B cell (primary cell): Measurements from ENCODE around the gene C1orf198. TPM values are rescaled to one million over a fixed set of nuclear protein-coding genes. Genes with fewer than 3 reads are reported as not detected.

Experiments used
- ATAC-seq: fragments of 200-7000 bp; cut with Tn5 transposase; one replicate; pipeline ENCODE4 v1.10.0; 2021; ENCODE audit warnings: low read depth, mild to moderate bottlenecking, moderate number of reproducible peaks, moderate library complexity
- CTCF ChIA-PET: fragments of 350-600 bp; sonication (Branson Sonifier 250); formaldehyde crosslinking; loops from one replicate; lab custom pipeline; 2021; ENCODE audit warnings: antibody characterized with exemption, inconsistent platforms; lab: Charles Lee
- POLR2A ChIA-PET: fragments of 350-600 bp; sonication (Branson Sonifier 250); formaldehyde crosslinking; loops from one replicate; lab custom pipeline; 2021; ENCODE audit warnings: antibody characterized with exemption; lab: Charles Lee
- DNase-seq: peaks from one replicate; pipeline ENCODE4 v3.0.0; 2013
- H2AFZ ChIP-seq: 2 replicates; pipeline ENCODE4 v1.6.1; 2012; ENCODE audit warnings: mild to moderate bottlenecking, low read depth, low read length; ENCODE audit not compliant: insufficient read depth, poor library complexity, severe bottlenecking
- H3K27ac ChIP-seq, 2 donors: 1 replicate in 1 of 2; 2 replicates in 1 of 2; pipeline ENCODE4 v1.5.1; 2012 to 2013; ENCODE audit warnings: low read length in 2 of 2, mild to moderate bottlenecking in 2 of 2, moderate library complexity in 1 of 2
- H3K27me3 ChIP-seq, 4 experiments: fragments of 200-600 bp in 1 of 4; sonication (generic) in 1 of 4; replicated peaks in 1 of 4; 1 replicate in 2 of 4; 2 replicates in 2 of 4; pipeline versions ENCODE4 v1.6.1 to v1.7.0; 2013 to 2016; ENCODE audit warnings: low read length in 3 of 4, mild to moderate bottlenecking in 2 of 4, mixed read lengths in 1 of 4, moderate library complexity in 1 of 4; ENCODE audit not compliant: insufficient read depth in 4 of 4, control insufficient read depth in 3 of 4; ENCODE audit errors: control extremely low read depth in 1 of 4
- H3K36me3 ChIP-seq, 2 experiments: replicated peaks in 1 of 2; 1 replicate in 1 of 2; 2 replicates in 1 of 2; pipeline versions ENCODE4 v1.6.1 to v1.7.1; 2013; ENCODE audit warnings: low read length in 1 of 2; ENCODE audit not compliant: insufficient read depth in 2 of 2, control insufficient read depth in 1 of 2; ENCODE audit errors: control extremely low read depth in 1 of 2, extremely low read depth in 1 of 2
- H3K4me1 ChIP-seq, 2 donors: fragments of 200-600 bp in 1 of 2; sonication (generic) in 1 of 2; 1 replicate in 1 of 2; 2 replicates in 1 of 2; pipeline versions ENCODE4 v1.5.1 to v1.6.1; 2013 to 2017; ENCODE audit warnings: low read length in 2 of 2; ENCODE audit not compliant: control insufficient read depth in 2 of 2, insufficient read depth in 2 of 2
- H3K4me2 ChIP-seq: replicated peaks from 2 replicates; pipeline ENCODE3; 2012; ENCODE audit warnings: mild to moderate bottlenecking, low read depth, low read length; ENCODE audit not compliant: poor library complexity, severe bottlenecking
- H3K4me3 ChIP-seq, 5 experiments: fragments of 200-600 bp in 1 of 5; sonication (generic) in 1 of 5; 1 replicate in 3 of 5; 2 replicates in 2 of 5; pipeline versions ENCODE4 v1.5.1 to v1.7.0; 2011 to 2016; ENCODE audit warnings: low read length in 4 of 5, mild to moderate bottlenecking in 4 of 5, low read depth in 2 of 5, control low read depth in 1 of 5, moderate library complexity in 1 of 5; ENCODE audit not compliant: insufficient read depth in 1 of 5; ENCODE audit errors: control extremely low read depth in 1 of 5, extremely low read depth in 1 of 5
- H3K79me2 ChIP-seq: fragments of 200-600 bp; sonication (generic); one replicate; pipeline ENCODE4 v1.6.0; 2016; ENCODE audit warnings: low read length; ENCODE audit not compliant: control insufficient read depth, insufficient read depth
- H3K9ac ChIP-seq: fragments of 200-600 bp; sonication (generic); 2 replicates; pipeline ENCODE4 v1.6.1; 2017; ENCODE audit warnings: mild to moderate bottlenecking, low read length, moderate library complexity
- H3K9me3 ChIP-seq, 3 donors: one replicate each; pipeline versions ENCODE4 v1.6.1 to v1.7.1; 2013; ENCODE audit warnings: low read length in 2 of 3; ENCODE audit not compliant: control insufficient read depth in 2 of 3, insufficient read depth in 1 of 3; ENCODE audit errors: control extremely low read depth in 1 of 3
- H4K20me1 ChIP-seq: 2 replicates; pipeline ENCODE4 v1.6.0; 2012; ENCODE audit warnings: mild to moderate bottlenecking, low read length; ENCODE audit not compliant: insufficient read depth, control insufficient read depth, poor library complexity, severe bottlenecking
- H3K27ac Mint-ChIP-seq: one replicate; pipeline ENCODE4 v1.8.0; 2021; ENCODE audit warnings: mixed read lengths
- H3K27me3 Mint-ChIP-seq: one replicate; pipeline ENCODE4 v1.8.0; 2021; ENCODE audit warnings: mixed read lengths
- H3K4me1 Mint-ChIP-seq: one replicate; pipeline ENCODE4 v1.8.0; 2021; ENCODE audit warnings: mixed read lengths
- H3K4me3 Mint-ChIP-seq: one replicate; pipeline ENCODE4 v1.8.0; 2021; ENCODE audit warnings: mixed read lengths
- H3K9me3 Mint-ChIP-seq: one replicate; pipeline ENCODE4 v1.8.0; 2022; ENCODE audit warnings: mixed read lengths; ENCODE audit not compliant: insufficient read depth
- CTCF ChIP-seq: fragments of 200-600 bp; IDR thresholded peaks from one replicate; pipeline ENCODE4 v1.8.0; 2022; ENCODE audit warnings: antibody characterized with exemption, mild to moderate bottlenecking
- EZH2 ChIP-seq: IDR thresholded peaks from 2 replicates; pipeline ENCODE4 v1.6.1; 2012; ENCODE audit warnings: borderline replicate concordance, low read depth, mild to moderate bottlenecking, moderate library complexity, low read length; ENCODE audit not compliant: insufficient read depth, poor library complexity, severe bottlenecking
- WGBS: methylation state at CpG from one replicate; pipeline ENCODE4 v1.1.5; 2013; ENCODE audit warnings: missing lambda C conversion rate; ENCODE audit not compliant: insufficient coverage; 5-methylcytosine and 5-hydroxymethylcytosine counted together
- intact Hi-C: fragments of 100-400 bp; cut with micrococcal nuclease; formaldehyde crosslinking; loops from one replicate; pipeline ENCODE4 v1.10.0; 2022
- polyA plus RNA-seq: library from polyadenylated mRNA; depleted of rRNA; stranded (reverse); fragments of >200 nt; gene quantifications from 2 replicates; pipeline ENCODE4 v1.2.3, GENCODE V29; 2012
- total RNA-seq, 2 donors: library from RNA; stranded (reverse); fragments of 120-200 nt in 1 of 2; gene quantifications; 1 replicate in 1 of 2; 2 replicates in 1 of 2; pipeline versions ENCODE4 v1.2.3 to v1.2.4, GENCODE V29; 2013 to 2022

The C1orf198 gene
- total and polyA plus RNA-seq, 2 donors (not counting 1 experiment from before 2014, with no cell fraction given) = 1.0 to 6.6 TPM

DNA sequence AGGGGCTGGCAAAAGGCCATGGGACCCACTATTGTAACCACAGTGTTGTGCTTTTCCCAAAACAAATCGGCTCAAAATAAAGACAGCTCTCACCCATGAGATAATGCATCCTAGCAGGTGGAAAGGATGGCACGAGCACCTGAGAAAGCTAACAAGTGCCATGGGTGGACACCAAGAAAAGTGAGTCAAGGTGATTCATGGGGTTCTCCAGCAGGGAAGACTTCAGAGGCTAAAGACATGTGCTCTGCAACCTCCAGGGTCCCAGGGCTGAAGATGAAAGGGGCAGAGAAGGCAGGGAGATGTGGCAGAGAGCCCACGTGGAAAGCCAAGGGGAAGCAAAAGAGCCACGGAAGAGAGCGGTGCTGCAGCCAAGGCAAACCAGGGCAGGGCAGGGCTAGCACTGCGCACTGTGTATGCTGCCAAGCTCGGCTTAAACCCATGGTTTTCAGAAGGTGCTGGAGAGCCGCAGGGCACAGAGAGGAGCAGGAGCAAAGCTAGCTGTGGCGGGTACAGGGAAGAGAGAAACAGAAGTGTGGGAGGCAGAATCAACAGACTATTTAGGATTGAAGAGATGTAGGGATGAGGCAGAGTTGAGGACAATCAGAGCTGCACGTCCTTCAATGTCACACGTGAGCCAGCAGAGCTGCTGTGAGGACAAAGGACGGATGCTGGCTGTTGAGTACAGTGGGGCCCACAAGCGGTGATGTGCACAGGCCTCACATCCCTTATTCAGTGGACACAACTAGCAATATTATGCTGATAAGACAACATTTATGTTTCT lies 41.8 kb upstream of the C1orf198 start:
- TF ChIP-seq CTCF (no peak), EZH2 (no peak)
- Histone ChIP-seq H3K79me2 (no peaks in the 10 kb centered on the region), H3K9ac (no peak overlapping the region), H3K4me3 (no peak overlapping the region), H3K9me3 (no peaks in the 10 kb centered on the region), H3K27me3 (no peaks in the 10 kb centered on the region), H4K20me1 (no peaks in the 10 kb centered on the region), H3K36me3 (peaks cover 5 to 91% of the 10 kb centered on the region in 2 experiments), H2AFZ (no peak overlapping the region), H3K4me1 (no peaks in the 10 kb centered on the region), H3K27ac (no peak overlapping the region), H3K4me2 (no peak overlapping the region)
- Mint-ChIP-seq H3K27me3 (no peaks in the 10 kb centered on the region), H3K4me1 (no peaks in the 10 kb centered on the region), H3K27ac (no peak overlapping the region), H3K9me3 (no peaks in the 10 kb centered on the region), H3K4me3 (no peak overlapping the region)
- DNase-seq (no peak), ATAC-seq (no peak)
- POLR2A ChIA-PET = no interaction called here
- CTCF ChIA-PET = no interaction called here
- intact Hi-C loops = no loop called here
- WGBS = 98% methylated on average over 8 of the region's 13 CpGs

DNA sequence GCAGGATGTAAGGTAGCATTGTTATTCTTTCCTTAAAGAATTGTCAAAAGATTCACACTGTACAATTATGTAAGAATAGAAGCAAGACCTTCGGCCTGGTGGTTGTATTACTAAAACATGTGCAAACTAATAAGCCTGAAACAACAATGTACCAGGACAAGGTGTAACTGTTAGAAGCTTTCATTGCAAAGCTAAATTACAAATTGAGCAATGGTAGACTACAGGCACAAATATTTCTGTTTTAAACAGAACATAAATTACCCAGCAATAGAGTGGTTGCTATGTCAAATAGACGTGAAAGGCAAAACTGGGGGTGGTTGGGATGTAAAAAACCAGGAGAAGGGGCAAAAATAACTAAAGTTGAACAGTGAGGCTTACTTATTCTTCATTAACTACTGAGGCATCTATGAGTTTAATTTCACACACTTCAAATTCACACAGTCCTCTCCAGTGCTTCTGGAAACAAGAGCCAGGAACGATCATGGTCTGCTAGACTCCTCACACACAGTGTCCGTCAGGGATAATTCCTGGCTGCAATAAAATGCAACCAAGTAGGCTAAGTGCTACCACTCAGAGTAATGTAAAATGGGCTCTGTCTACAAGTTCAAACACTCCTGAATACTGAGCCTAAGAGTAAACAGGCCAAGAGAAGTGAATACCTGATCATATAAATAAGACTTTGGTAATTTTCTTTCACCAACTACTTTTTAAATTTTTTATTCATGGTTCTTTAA lies 39.3 kb upstream of the C1orf198 start:
- H3K4me3 Mint-ChIP-seq = no peak overlapping the region
- TF ChIP-seq EZH2 = no peak
- TF ChIP-seq CTCF = no peak
- Histone ChIP-seq H2AFZ (no peak overlapping the region), H3K79me2 (no peaks in the 10 kb centered on the region), H3K9me3 (no peaks in the 10 kb centered on the region), H3K4me1 (no peaks in the 10 kb centered on the region), H3K4me3 (no peak overlapping the region), H4K20me1 (no peaks in the 10 kb centered on the region), H3K9ac (no peak overlapping the region), H3K27me3 (no peaks in the 10 kb centered on the region), H3K36me3 (peaks cover 4 to 84% of the 10 kb centered on the region in 2 experiments), H3K27ac (no peak overlapping the region), H3K4me2 (no peak overlapping the region)
- ATAC-seq (no peak), DNase-seq (no peak)
- no peaks in the 10 kb centered on the region for H3K9me3 Mint-ChIP-seq
- no peak overlapping the region for H3K27ac Mint-ChIP-seq
- no peaks in the 10 kb centered on the region for H3K27me3 Mint-ChIP-seq
- intact Hi-C loops = no loop called here
- POLR2A ChIA-PET = no interaction called here
- CTCF ChIA-PET = interaction anchor here (0.9 to 1.4 kb wide), 4 partner anchors 9 to 72 kb away, joined by 3 to 8 read pairs (median 3); partner anchors contain the start of gene ARV1
- WGBS = 100% methylated on average over 2 of the region's 4 CpGs
- H3K4me1 Mint-ChIP-seq = no peaks in the 10 kb centered on the region
